H1 (cell line): ENCODE data around the gene HOXD11. TPM values are rescaled to one million over a fixed set of nuclear protein-coding genes. Genes with fewer than 3 reads are reported as not detected.

Experiments used
- CTCF ChIA-PET: fragments of 300-600 bp; sonication (Branson Sonifier 250); formaldehyde crosslinking; loops from one replicate; lab custom pipeline; 2021; ENCODE audit not compliant: partially characterized antibody; lab: Charles Lee
- POLR2A ChIA-PET: fragments of 300-600 bp; sonication (Branson Sonifier 250); formaldehyde crosslinking; loops from one replicate; lab custom pipeline; 2021; ENCODE audit warnings: inconsistent platforms; ENCODE audit not compliant: partially characterized antibody; lab: Charles Lee
- DNase-seq, 2 experiments: peaks; one replicate each; pipeline versions ENCODE4 v3.0.0 to v3.0.0-alpha.2; 2010 to 2022; ENCODE audit warnings: low spot score in 2 of 2, low read depth in 1 of 2, mixed read lengths in 1 of 2
- FAIRE-seq: peaks from 2 replicates; lab custom pipeline; 2011; peaks lifted over from hg19 to GRCh38; lab: Jason Lieb, UNC
- H2AFZ ChIP-seq: 2 replicates; pipeline ENCODE4 v1.8.1; 2012; ENCODE audit warnings: low read length, inconsistent platforms
- H2AK5ac ChIP-seq: 2 replicates; pipeline ENCODE4 v1.6.1; 2013; ENCODE audit warnings: low read depth, low read length
- H2BK120ac ChIP-seq: replicated peaks from 2 replicates; pipeline ENCODE3; 2013; ENCODE audit warnings: low read depth, low read length, inconsistent platforms
- H2BK12ac ChIP-seq: 2 replicates; pipeline ENCODE4 v1.6.1; 2013; ENCODE audit warnings: low read depth, low read length
- H2BK15ac ChIP-seq: 2 replicates; pipeline ENCODE4 v1.6.1; 2013; ENCODE audit warnings: low read length
- H2BK20ac ChIP-seq: 2 replicates; pipeline ENCODE4 v1.6.1; 2013; ENCODE audit warnings: low read length
- H2BK5ac ChIP-seq: 2 replicates; pipeline ENCODE4 v1.6.1; 2013; ENCODE audit warnings: low read depth, low read length
- H3K14ac ChIP-seq: 2 replicates; pipeline ENCODE4 v1.6.1; 2013; ENCODE audit warnings: inconsistent platforms; ENCODE audit not compliant: insufficient read length
- H3K18ac ChIP-seq: 2 replicates; pipeline ENCODE4 v1.6.1; 2013; ENCODE audit warnings: low read length; ENCODE audit errors: extremely low read depth
- H3K23ac ChIP-seq: 2 replicates; pipeline ENCODE4 v1.6.1; 2013; ENCODE audit warnings: inconsistent platforms; ENCODE audit not compliant: insufficient read length
- H3K23me2 ChIP-seq: 2 replicates; pipeline ENCODE4 v1.6.1; 2013; ENCODE audit warnings: low read depth, low read length
- H3K27ac ChIP-seq: 2 replicates; pipeline ENCODE4 v1.6.1; 2011; ENCODE audit warnings: low read depth, low read length, inconsistent platforms
- H3K27me3 ChIP-seq, 4 experiments: replicated peaks in 1 of 4; 1 replicate in 1 of 4; 2 replicates in 3 of 4; pipeline versions ENCODE4 v1.6.1 to v1.8.1; 2011 to 2013; ENCODE audit warnings: low read length in 3 of 4, mild to moderate bottlenecking in 3 of 4, inconsistent platforms in 2 of 4, mixed read lengths in 2 of 4, moderate library complexity in 1 of 4; ENCODE audit not compliant: control insufficient read depth in 3 of 4, insufficient read depth in 3 of 4; ENCODE audit errors: extremely low read depth in 1 of 4
- H3K36me3 ChIP-seq, 4 experiments: 2 replicates each; pipeline versions ENCODE4 v1.6.1 to v1.8.1; 2011 to 2013; ENCODE audit warnings: mild to moderate bottlenecking in 4 of 4, low read length in 3 of 4, moderate library complexity in 2 of 4, control low read depth in 1 of 4, inconsistent platforms in 1 of 4; ENCODE audit not compliant: insufficient read depth in 4 of 4, control insufficient read depth in 2 of 4
- H3K4ac ChIP-seq: replicated peaks from 2 replicates; pipeline ENCODE3; 2013; ENCODE audit warnings: low read length, low read depth, mixed read lengths, inconsistent platforms; ENCODE audit not compliant: insufficient read length
- H3K4me1 ChIP-seq, 4 experiments: replicated peaks in 1 of 4; 1 replicate in 1 of 4; 2 replicates in 3 of 4; pipeline versions ENCODE4 v1.6.1 to v1.8.1; 2011 to 2013; ENCODE audit warnings: low read length in 3 of 4, inconsistent platforms in 2 of 4, mixed read lengths in 1 of 4; ENCODE audit not compliant: insufficient read depth in 4 of 4, control insufficient read depth in 3 of 4
- H3K4me2 ChIP-seq, 2 experiments: 2 replicates each; pipeline versions ENCODE4 v1.6.1 to v1.8.1; 2011 to 2013; ENCODE audit warnings: low read depth in 2 of 2, low read length in 2 of 2, control low read depth in 1 of 2, inconsistent platforms in 1 of 2, mild to moderate bottlenecking in 1 of 2; ENCODE audit not compliant: insufficient read depth in 1 of 2
- H3K4me3 ChIP-seq, 4 experiments: fragments of 200-600, 300-600 bp in 1 of 4; sonication (generic), shearing (Covaris generic), sonication (Bioruptor Twin) in 1 of 4; 2 replicates each; pipeline versions ENCODE4 v1.5.1 to v1.8.1; 2011 to 2016; ENCODE audit warnings: low read length in 4 of 4, low read depth in 3 of 4, control low read depth in 2 of 4, inconsistent platforms in 2 of 4, mild to moderate bottlenecking in 2 of 4, mixed read lengths in 1 of 4, moderate library complexity in 1 of 4; ENCODE audit not compliant: insufficient read depth in 2 of 4; ENCODE audit errors: extremely low read depth in 1 of 4
- H3K56ac ChIP-seq: replicated peaks from 2 replicates; pipeline ENCODE3; 2013; ENCODE audit warnings: low read depth, mild to moderate bottlenecking, mixed read lengths, low read length, inconsistent platforms; ENCODE audit not compliant: insufficient read length
- H3K79me1 ChIP-seq: 2 replicates; pipeline ENCODE4 v1.6.1; 2013; ENCODE audit warnings: low read depth, low read length, control low read depth
- H3K79me2 ChIP-seq, 2 experiments: 2 replicates each; pipeline versions ENCODE4 v1.6.1 to v1.8.1; 2012 to 2013; ENCODE audit warnings: low read length in 2 of 2, mild to moderate bottlenecking in 2 of 2, inconsistent platforms in 1 of 2; ENCODE audit not compliant: insufficient read depth in 2 of 2, control insufficient read depth in 1 of 2
- H3K9ac ChIP-seq, 4 experiments: replicated peaks in 1 of 4; 1 replicate in 1 of 4; 2 replicates in 3 of 4; pipeline versions ENCODE4 v1.6.1 to v1.8.1; 2011 to 2013; ENCODE audit warnings: low read depth in 3 of 4, low read length in 3 of 4, control low read depth in 2 of 4, mild to moderate bottlenecking in 2 of 4, moderate library complexity in 2 of 4, inconsistent platforms in 1 of 4; ENCODE audit errors: extremely low read depth in 1 of 4
- H3K9me3 ChIP-seq, 2 experiments: 2 replicates each; pipeline versions ENCODE4 v1.6.1 to v1.8.1; 2012 to 2013; ENCODE audit warnings: mild to moderate bottlenecking in 2 of 2, moderate library complexity in 2 of 2, control low read depth in 1 of 2, inconsistent platforms in 1 of 2, low read depth in 1 of 2, low read length in 1 of 2, mixed read lengths in 1 of 2; ENCODE audit not compliant: insufficient read depth in 2 of 2
- H4K20me1 ChIP-seq, 2 experiments: replicated peaks in 1 of 2; 2 replicates each; pipeline versions ENCODE3 to v1.8.1; 2011 to 2013; ENCODE audit warnings: inconsistent platforms in 2 of 2, low read length in 2 of 2, mild to moderate bottlenecking in 1 of 2; ENCODE audit not compliant: insufficient read depth in 2 of 2, control insufficient read depth in 1 of 2
- H4K5ac ChIP-seq: 2 replicates; pipeline ENCODE4 v1.6.1; 2013; ENCODE audit warnings: low read length, low read depth, mixed read lengths, inconsistent platforms; ENCODE audit not compliant: insufficient read length
- H4K8ac ChIP-seq: 2 replicates; pipeline ENCODE4 v1.8.0; 2013; ENCODE audit warnings: mild to moderate bottlenecking, moderate library complexity, low read length, inconsistent platforms; ENCODE audit not compliant: insufficient read depth; ENCODE audit errors: extremely low read depth
- H4K91ac ChIP-seq: replicated peaks from 2 replicates; pipeline ENCODE3; 2013; ENCODE audit warnings: low read length, mixed read lengths, inconsistent platforms; ENCODE audit not compliant: insufficient read length
- CREB1 ChIP-seq: IDR thresholded peaks from 2 replicates; pipeline ENCODE4 v1.6.1; 2012; ENCODE audit warnings: inconsistent platforms
- EZH2 ChIP-seq: fragments of 200-600 bp; sonication (generic); IDR thresholded peaks from 2 replicates; pipeline ENCODE4 v1.7.1; 2012; ENCODE audit warnings: low read depth, mild to moderate bottlenecking, moderate library complexity, low read length, inconsistent platforms; ENCODE audit not compliant: severe bottlenecking
- NANOG ChIP-seq: IDR thresholded peaks from 2 replicates; pipeline ENCODE4 v1.6.1; 2011; ENCODE audit warnings: low read length, low read depth, mild to moderate bottlenecking, inconsistent platforms; ENCODE audit not compliant: insufficient read depth, poor library complexity, severe bottlenecking
- POLR2AphosphoS5 ChIP-seq: IDR thresholded peaks from 2 replicates; pipeline ENCODE4 v1.6.1; 2011; ENCODE audit warnings: low read depth, low read length
- RAD21 ChIP-seq, 2 experiments: IDR thresholded peaks in 1 of 2; conservative IDR thresholded peaks in 1 of 2; 2 replicates each; pipeline ENCODE4 v1.6.1; 2011; ENCODE audit warnings: low read depth in 2 of 2, low read length in 2 of 2, improper control_type of control experiment in 1 of 2, inconsistent platforms in 1 of 2, mild to moderate bottlenecking in 1 of 2, moderate library complexity in 1 of 2
- RNF2 ChIP-seq: fragments of 200-900, 300-1000 bp; sonication (generic); IDR thresholded peaks from 2 replicates; pipeline ENCODE4 v1.7.1; 2016; ENCODE audit warnings: borderline replicate concordance, low read depth, mild to moderate bottlenecking, antibody characterized with exemption, low read length; ENCODE audit not compliant: poor library complexity, severe bottlenecking; ENCODE audit errors: missing control alignments
- SIN3A ChIP-seq, 2 experiments: IDR thresholded peaks in 1 of 2; conservative IDR thresholded peaks in 1 of 2; 2 replicates each; pipeline ENCODE4 v1.6.1; 2011 to 2012; ENCODE audit warnings: low read length in 2 of 2, improper control_type of control experiment in 1 of 2, low read depth in 1 of 2, mild to moderate bottlenecking in 1 of 2
- SRF ChIP-seq: IDR thresholded peaks from 2 replicates; pipeline ENCODE4 v1.6.1; 2011; ENCODE audit warnings: mild to moderate bottlenecking, low read depth, low read length, moderate library complexity
- SUZ12 ChIP-seq: fragments of 200-600 bp; sonication (generic); IDR thresholded peaks from 2 replicates; pipeline ENCODE4 v1.6.1; 2012; ENCODE audit warnings: mild to moderate bottlenecking, inconsistent platforms, low read length, moderate library complexity, mixed read lengths
- ZNF274 ChIP-seq: IDR thresholded peaks from 2 replicates; pipeline ENCODE4 v1.7.0; 2012; ENCODE audit warnings: low read length, borderline replicate concordance; ENCODE audit errors: extremely low read depth
- WGBS, 2 experiments: shearing (Covaris generic) in 1 of 2; methylation state at CpG; one replicate each; pipeline versions ENCODE4 v1.1.6 to v1.1.7; 2013 to 2015; ENCODE audit warnings: low lambda C conversion rate in 2 of 2, mixed read lengths in 2 of 2, inconsistent platforms in 1 of 2, low coverage in 1 of 2, missing lambda C conversion rate in 1 of 2; ENCODE audit not compliant: insufficient replicate concordance in 2 of 2, insufficient coverage in 1 of 2, insufficient read length in 1 of 2; ENCODE audit errors: extremely low coverage in 1 of 2, missing lambda C conversion rate in 1 of 2; 5-methylcytosine and 5-hydroxymethylcytosine counted together
- polyA plus RNA-seq, 7 experiments: library from polyadenylated mRNA; depleted of rRNA in 3 of 7; stranded (reverse) in 5 of 7; unstranded in 2 of 7; fragments of >200 nt in 5 of 7; fragments of 200-250 nt in 2 of 7; gene quantifications; 1 replicate in 5 of 7; 2 replicates in 1 of 7; 4 replicates in 1 of 7; pipeline versions ENCODE4 v1.2.1 to v1.2.3, GENCODE V29; 2011 to 2013; ENCODE audit warnings: missing spikeins in 2 of 7, mixed read lengths in 2 of 7
- total RNA-seq: library from RNA; stranded (reverse); fragmentation: NEBNext Ultra II Directional; extraction: Animal tissue kit (Norgen Biotek cat#: 25700); gene quantifications from 2 replicates; pipeline ENCODE4 v1.2.1, GENCODE V29; 2021

The HOXD11 gene
- total and polyA plus RNA-seq, 2 of the 8 experiments (the other 6 are each of a cell fraction or from before 2014, with no cell fraction given), result not detected

- Histone ChIP-seq H3K79me2 (no peaks in the 10 kb centered on the region), H3K56ac (no peak overlapping the region), H3K4ac (no peak overlapping the region), H3K14ac (no peak overlapping the region)
- TF ChIP-seq CREB1 (no peak), EZH2 (peak; percentile 49), SIN3A (conservative IDR thresholded peaks at IDR 0.05 in 1 of 2, IDR thresholded peaks at IDR 0.05 in 1 of 2; ENCODE audit: low read depth in 1 of 2, low read length in 2 of 2) (no peak), SRF (no peak), ZNF274 (no peak), POLR2AphosphoS5 (no peak), NANOG (no peak), SUZ12 (peak; percentile 79), RAD21 (IDR thresholded peaks at IDR 0.05 in 1 of 2, conservative IDR thresholded peaks at IDR 0.05 in 1 of 2; ENCODE audit: low read depth in 2 of 2, low read length in 2 of 2) (no peak), RNF2 (peak; percentile 17)
- TF ChIP-seq, all 59 proteins: peak for 3
- H3K23ac ChIP-seq, result no peak overlapping the region
- FAIRE-seq (no peak), DNase-seq (no peak)
- peaks cover 2% of the 10 kb centered on the region; the same call in 1 of the 2 replicates for H3K23me2 ChIP-seq
- H3K9me3 ChIP-seq, result peaks cover 0 to 16% of the 10 kb centered on the region in 2 experiments; a peak in 2 of 4 replicates
- H2BK120ac ChIP-seq, result no peak overlapping the region
- H4K5ac ChIP-seq, result no peak overlapping the region
- H2AFZ ChIP-seq, result no peak overlapping the region
- H3K79me1 ChIP-seq, result no peaks in the 10 kb centered on the region
- peaks cover 92 to 100% (median 100%) of the 10 kb centered on the region in 4 experiments for H3K27me3 ChIP-seq
- peaks cover 21 to 35% of the 10 kb centered on the region in 2 experiments for H4K20me1 ChIP-seq
- H3K27ac ChIP-seq, result no peak overlapping the region
- WGBS, 2 experiments, result 49% methylated on average over 10 of the region's 11 CpGs; no CpG with 5 or more reads in 1 of the 2 experiments
- CTCF ChIA-PET, result interaction anchor here (1.1 to 5.1 kb wide), 9 partner anchors 9 to 519 kb away, joined by 3 to 19 read pairs (median 4); no protein-coding TSS in a partner anchor
- H3K9ac ChIP-seq, result no peak overlapping the region
- peaks cover 0 to 13% (median 4%) of the 10 kb centered on the region in 4 experiments; a peak in 4 of 7 replicates for H3K4me1 ChIP-seq
- no peak overlapping the region for H2BK15ac ChIP-seq
- H4K8ac ChIP-seq, result 0 out of 2 replicates have a peak overlapping the region, but pooled peaks have one; percentile 21
- H2BK20ac ChIP-seq, result no peak overlapping the region
- H3K4me3 ChIP-seq, result no peak overlapping the region
- no peak overlapping the region for H3K18ac ChIP-seq
- POLR2A ChIA-PET, result no interaction called here
- H2AK5ac ChIP-seq, result 0 out of 2 replicates have a peak overlapping the region, but pooled peaks have one; percentile 27
- no peak overlapping the region for H2BK12ac ChIP-seq
- H4K91ac ChIP-seq, result no peak overlapping the region
- peaks cover 0 to 22% (median 0%) of the 10 kb centered on the region in 4 experiments; a peak in 1 of 8 replicates for H3K36me3 ChIP-seq
- no peak overlapping the region for H2BK5ac ChIP-seq
- H3K4me2 ChIP-seq, result no peak overlapping the region
Measured at GRCh38 chr2:176117823-176118371, 10.8 kb downstream of the HOXD11 start.
